HG02884 (cell line): ENCODE data around the gene AMACR.

Source experiments
- ATAC-seq: cut with Tn5 transposase; IDR thresholded peaks from one replicate; pipeline ENCODE4 v1.9.1; 2021; ENCODE audit warnings: mild to moderate bottlenecking, moderate library complexity; ENCODE audit not compliant: unreplicated experiment

Gene AMACR

DNA sequence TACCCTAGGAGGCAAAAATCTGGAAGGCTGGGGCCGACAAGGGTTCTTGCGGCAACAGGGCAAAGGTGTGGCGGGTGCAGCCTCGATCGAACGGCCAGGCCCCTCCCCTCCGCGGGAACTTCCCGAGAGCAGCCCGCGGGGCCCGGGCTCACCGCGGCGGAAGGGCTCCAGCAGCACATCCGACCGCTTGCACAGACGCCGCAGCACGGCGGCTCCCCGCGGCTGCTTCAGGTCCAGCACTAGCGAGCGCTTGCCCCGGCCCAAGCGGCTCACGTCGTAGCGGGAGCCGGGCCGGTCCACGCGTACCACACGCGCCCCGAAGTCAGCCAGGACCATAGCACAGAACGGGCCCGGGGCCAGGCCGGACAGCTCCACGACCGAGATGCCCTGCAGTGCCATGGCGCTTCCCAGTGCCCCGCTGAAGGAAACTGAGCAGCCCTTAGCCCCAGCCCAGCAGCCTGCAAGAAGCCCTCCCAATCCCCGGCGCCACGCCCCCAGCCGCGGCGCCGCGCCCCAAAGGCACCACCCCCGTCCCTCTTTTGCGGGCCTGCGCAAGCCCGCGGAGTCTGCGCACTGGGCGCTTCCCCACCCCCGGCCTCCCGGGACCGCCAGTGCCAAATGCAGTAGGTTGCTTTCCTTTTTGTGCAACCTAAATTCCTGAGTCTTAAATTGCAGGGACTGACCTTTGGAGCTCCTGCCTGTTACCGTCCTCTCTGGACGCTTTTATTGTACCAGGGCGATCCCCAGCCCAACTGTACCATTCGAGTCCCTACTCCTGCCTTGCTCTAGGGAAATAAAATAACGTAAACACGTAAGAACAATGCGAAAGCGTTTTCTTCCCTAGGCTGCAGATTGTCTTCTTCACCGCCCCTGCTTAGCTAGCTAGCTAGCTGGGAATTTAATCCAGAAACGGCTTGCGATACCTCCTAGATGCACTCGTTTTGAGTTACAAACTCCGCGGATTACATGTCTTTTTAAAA lies at the start of gene AMACR:
AMACR (minus strand) TSS at position 430 of the 980 bp plus-strand sequence; CDS start at position 399, 31 bp downstream.
- peak; percentile 91 for ATAC-seq

DNA sequence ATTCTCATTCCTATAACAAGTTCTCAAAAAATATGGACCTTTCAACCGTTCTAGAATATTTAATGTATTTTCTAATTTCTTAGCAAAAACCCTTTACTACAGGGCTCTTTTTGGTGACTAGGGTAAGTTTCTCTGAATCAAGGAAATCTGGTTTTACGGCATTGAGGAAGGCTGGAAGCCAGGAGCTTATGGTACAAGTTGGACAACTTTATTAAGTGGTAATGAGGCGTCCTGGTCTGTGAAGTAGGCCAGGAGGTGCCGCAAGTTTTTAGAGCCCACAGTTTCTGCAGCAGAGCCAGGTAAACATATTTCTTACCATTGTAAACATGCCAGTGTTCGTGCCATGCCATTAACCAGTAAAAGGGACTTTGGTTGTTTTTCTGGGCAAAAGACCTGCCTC lies 49.7 kb upstream of the AMACR start:
- no peak for ATAC-seq

- no peak for ATAC-seq
Measured at GRCh38 chr5:34057118-34057517, 49.3 kb upstream of the AMACR start.

DNA sequence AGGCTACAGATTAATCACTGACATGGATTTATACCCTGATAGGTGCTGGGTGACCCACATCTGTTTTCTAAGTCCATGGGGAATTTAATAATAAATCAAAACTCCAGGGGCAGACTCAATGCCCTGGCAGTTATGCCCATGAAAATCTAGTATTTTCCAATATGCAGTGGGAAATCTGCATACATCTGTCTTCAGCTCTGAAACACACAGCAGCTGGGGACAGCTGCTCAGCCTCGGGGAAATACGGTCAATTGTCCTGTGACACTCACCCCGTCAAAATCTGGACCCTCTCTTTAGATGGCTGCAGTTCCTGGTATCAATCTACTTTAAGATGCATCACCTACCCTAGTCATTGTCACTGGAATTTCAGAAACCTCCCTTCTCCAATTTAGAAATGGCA lies 47.8 kb upstream of the AMACR start:
- no peak for ATAC-seq

GRCh38 chr5:34054400-34054729 lies 46.5 kb upstream of the AMACR start:
- no peak for ATAC-seq

- ATAC-seq, result no peak
Measured at GRCh38 chr5:34053571-34054399, 45.9 kb upstream of the AMACR start.

- no peak for ATAC-seq
Measured at GRCh38 chr5:34053133-34053532, 45.3 kb upstream of the AMACR start.

- ATAC-seq, result no peak
Measured at GRCh38 chr5:34051374-34051980, 43.6 kb upstream of the AMACR start.

GRCh38 chr5:34047774-34048572 lies 40.1 kb upstream of the AMACR start:
- no peak for ATAC-seq

GRCh38 chr5:34047143-34047542 lies 39.3 kb upstream of the AMACR start:
- ATAC-seq, result no peak

GRCh38 chr5:34045996-34046395 lies 38.1 kb upstream of the AMACR start:
- no peak for ATAC-seq

DNA sequence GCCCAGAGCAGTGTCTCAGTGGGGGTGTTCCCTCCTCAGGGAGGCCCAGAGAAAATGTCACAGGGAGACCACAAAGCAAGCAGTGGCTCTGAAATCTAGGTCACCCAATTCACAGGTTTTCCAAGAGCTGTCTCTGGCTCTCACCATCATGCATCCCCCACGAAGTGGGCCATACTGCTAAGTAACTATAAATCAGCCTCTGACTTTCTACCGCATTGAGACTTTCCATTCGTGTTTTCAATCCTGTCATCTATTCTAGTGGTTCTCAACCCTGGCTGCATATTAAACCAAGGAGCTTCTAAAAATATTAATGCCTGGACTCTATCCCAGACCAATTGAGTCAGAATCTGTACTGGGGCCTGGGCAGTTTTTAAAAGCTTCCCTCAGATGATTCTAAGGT lies 37.2 kb upstream of the AMACR start:
- no peak for ATAC-seq

DNA sequence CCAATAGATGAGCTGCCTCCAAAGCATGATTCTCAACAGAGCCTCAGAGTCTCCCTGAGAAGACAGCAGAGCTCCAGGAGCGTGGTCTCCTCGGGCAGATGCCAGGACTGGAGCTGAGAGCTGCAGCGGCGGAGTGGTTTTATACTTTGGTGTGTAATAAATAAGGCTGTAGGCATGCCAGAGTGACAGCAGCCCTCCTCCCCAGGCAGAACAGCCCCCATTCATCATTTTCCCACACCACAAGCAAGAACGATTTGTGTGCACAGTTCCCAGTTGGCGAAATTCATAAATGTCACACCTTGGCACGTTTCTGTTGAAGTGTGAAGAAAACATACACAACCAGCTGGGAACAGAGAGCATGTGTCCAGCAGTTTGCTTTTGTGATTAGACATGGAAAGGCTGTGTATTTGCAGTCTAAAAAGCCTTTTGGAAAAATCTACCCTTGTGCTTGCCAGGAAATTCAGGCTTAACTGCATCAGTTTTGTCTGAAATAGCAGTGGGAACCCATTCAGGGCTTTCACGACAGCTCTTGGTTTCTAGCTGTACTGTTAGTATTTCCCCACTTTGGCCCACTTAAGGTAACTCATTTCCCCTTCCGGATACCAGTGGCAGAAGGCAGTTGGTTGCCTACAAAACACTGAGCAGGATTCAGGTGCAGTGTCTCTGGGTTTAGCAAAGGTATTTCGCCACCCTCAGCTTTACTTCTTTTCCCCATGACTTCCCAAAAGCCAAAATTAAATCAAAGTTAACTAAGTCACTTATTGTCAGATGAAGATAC lies 35.4 kb upstream of the AMACR start, which contains the start of gene C1QTNF3:
C1QTNF3 (minus strand) TSS at position 115 of the 778 bp plus-strand sequence; CDS start at position 27, 88 bp downstream.
- ATAC-seq, result no peak

GRCh38 chr5:34042321-34042720 lies 34.5 kb upstream of the AMACR start:
- no peak for ATAC-seq

GRCh38 chr5:34041247-34041972 lies 33.6 kb upstream of the AMACR start:
- ATAC-seq, result no peak

DNA sequence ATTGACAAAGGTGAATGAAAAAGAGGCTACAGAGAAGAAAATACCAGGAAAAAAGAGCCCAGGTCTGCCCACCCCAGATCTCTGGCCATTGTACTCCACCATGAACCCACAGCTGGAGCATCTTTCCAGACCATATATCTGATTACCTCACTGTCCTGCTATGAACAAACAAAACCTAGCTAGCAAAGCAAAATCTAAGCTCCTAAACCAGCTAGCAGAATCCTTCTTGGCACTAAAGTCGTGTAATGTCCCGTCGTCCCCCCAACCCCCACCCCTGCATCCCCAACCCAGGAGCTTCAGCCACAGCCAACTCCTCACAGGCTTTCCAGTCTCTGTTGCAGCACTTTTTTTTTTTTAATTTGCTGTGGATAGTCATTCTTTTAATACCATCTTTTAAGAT lies 32.6 kb upstream of the AMACR start:
- no peak for ATAC-seq

DNA sequence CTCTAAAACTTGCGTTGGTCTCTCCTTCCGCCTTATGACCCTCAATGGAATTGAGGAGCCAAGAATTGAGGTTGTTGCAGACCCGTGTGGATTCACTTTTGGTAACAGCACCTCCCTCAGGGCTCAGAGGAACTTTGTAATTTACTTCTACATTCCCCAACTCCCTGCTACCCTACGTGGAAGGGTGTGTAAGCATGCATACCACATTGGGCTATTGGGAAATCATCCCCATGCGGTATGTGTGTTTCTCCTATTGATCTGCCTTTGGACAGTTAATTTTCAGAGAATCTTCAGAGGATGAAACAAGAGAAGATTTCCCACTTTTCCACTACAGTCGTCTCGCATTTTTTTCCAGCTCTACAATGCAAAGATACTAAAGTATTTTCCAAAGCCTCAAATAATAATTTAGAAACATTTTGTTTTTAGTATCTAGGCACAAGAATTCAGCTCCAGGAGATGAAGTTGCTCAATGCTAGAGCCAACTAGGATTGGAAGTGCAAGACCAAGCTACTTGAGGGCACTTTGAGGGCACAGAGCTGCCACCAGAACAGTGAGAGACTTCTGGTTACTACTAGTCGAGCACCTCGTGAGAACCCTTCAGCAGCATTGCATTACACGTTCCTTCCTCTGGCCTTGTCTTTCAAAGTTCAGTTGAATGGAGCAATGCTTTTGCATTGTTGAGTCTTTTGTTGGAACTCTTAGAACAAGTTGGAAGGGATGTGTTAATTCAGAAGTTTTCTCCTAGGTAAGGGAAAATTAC lies 31.7 kb upstream of the AMACR start:
- ATAC-seq, result no peak

GRCh38 chr5:34038838-34039237 lies 31.0 kb upstream of the AMACR start:
- no peak for ATAC-seq
